GM19240 (cell line): ENCODE results near the gene CPNE7.

ENCODE experiments used
- DNase-seq: peaks from one replicate; pipeline ENCODE4 v3.0.0; 2011; ENCODE audit warnings: low spot score; ENCODE audit not compliant: insufficient read length

The CPNE7 gene

GRCh38 chr16:89602273-89602951 is 26.9 kb downstream of the CPNE7 start:
- no peak for DNase-seq

GRCh38 chr16:89602952-89603590 is 27.5 kb downstream of the CPNE7 start:
- no peak for DNase-seq

- no peak for DNase-seq
Observed at GRCh38 chr16:89604764-89605163, 29.2 kb downstream of the CPNE7 start.

- DNase-seq: no peak
Observed at GRCh38 chr16:89605186-89605970, 29.8 kb downstream of the CPNE7 start.

- no peak for DNase-seq
Observed at GRCh38 chr16:89606006-89606405, 30.4 kb downstream of the CPNE7 start.

- DNase-seq: no peak
Observed at GRCh38 chr16:89607453-89607852, 31.9 kb downstream of the CPNE7 start.

- DNase-seq: no peak
Observed at GRCh38 chr16:89607937-89608740, 32.6 kb downstream of the CPNE7 start.

GRCh38 chr16:89610108-89610453 is 34.5 kb downstream of the CPNE7 start:
- DNase-seq: no peak

- DNase-seq: no peak
Observed at GRCh38 chr16:89612415-89613166, 37.0 kb downstream of the CPNE7 start.

GRCh38 chr16:89613231-89613953 is 37.8 kb downstream of the CPNE7 start, which contains the start of gene DPEP1:
TSS of gene DPEP1 (plus strand) at chr16:89613642. CDS start at chr16:89630411, 16,769 bp downstream.
- no peak for DNase-seq

- DNase-seq: no peak
Observed at GRCh38 chr16:89613954-89614459, 38.4 kb downstream of the CPNE7 start.

- DNase-seq: no peak
Observed at GRCh38 chr16:89615176-89615575, 39.6 kb downstream of the CPNE7 start.

GRCh38 chr16:89615596-89616090 is 40.1 kb downstream of the CPNE7 start:
- no peak for DNase-seq

- no peak for DNase-seq
Observed at GRCh38 chr16:89616623-89617022, 41.1 kb downstream of the CPNE7 start.

- DNase-seq: no peak
Observed at GRCh38 chr16:89617036-89617435, 41.5 kb downstream of the CPNE7 start.

- DNase-seq: no peak
Observed at GRCh38 chr16:89618109-89618998, 42.8 kb downstream of the CPNE7 start.

GRCh38 chr16:89619840-89620239 is 44.3 kb downstream of the CPNE7 start:
- DNase-seq: no peak

GRCh38 chr16:89620406-89620841 is 44.9 kb downstream of the CPNE7 start:
- no peak for DNase-seq
